HEK293 (cell line): ENCODE results near the gene PRKCD.

Source experiments
- CTCF ChIA-PET: fragments of 350-600 bp; formaldehyde crosslinking; extraction: SDS; loops from one replicate; lab custom pipeline; 2021; ENCODE audit warnings: antibody characterized with exemption; lab: Yijun Ruan, JAX
- POLR2A ChIA-PET: fragments of 300-600 bp; formaldehyde crosslinking; extraction: SDS; loops from one replicate; lab custom pipeline; 2020; ENCODE audit warnings: antibody characterized with exemption, inconsistent platforms; lab: Yijun Ruan, JAX
- H3K27ac ChIP-seq: fragments of 200-500 bp; sonication (Bioruptor generic); 2 replicates; pipeline ENCODE4 v1.5.1; 2014; ENCODE audit warnings: low read depth, low read length, control low read depth, inconsistent platforms; ENCODE audit errors: extremely low read depth
- H3K36me3 ChIP-seq, 2 experiments: fragments of 200-500 bp in 1 of 2; sonication (Bioruptor generic) in 1 of 2; 1 replicate in 1 of 2; 2 replicates in 1 of 2; pipeline ENCODE4 v1.5.1; 2014 to 2017; ENCODE audit warnings: inconsistent platforms in 2 of 2, low read length in 2 of 2; ENCODE audit not compliant: control insufficient read depth in 2 of 2, insufficient read depth in 1 of 2
- H3K4me1 ChIP-seq: fragments of 200-500 bp; sonication (Bioruptor generic); 2 replicates; pipeline ENCODE4 v1.5.1; 2014; ENCODE audit warnings: mild to moderate bottlenecking, low read length, inconsistent platforms; ENCODE audit not compliant: control insufficient read depth, insufficient read depth
- H3K4me3 ChIP-seq: 2 replicates; pipeline ENCODE4 v1.5.1; 2011; ENCODE audit warnings: low read depth, mild to moderate bottlenecking, control low read depth, low read length, moderate library complexity
- H3K9me3 ChIP-seq: fragments of 200-500 bp; sonication (Bioruptor generic); 2 replicates; pipeline ENCODE4 v1.5.1; 2014; ENCODE audit warnings: low read depth, low read length, inconsistent platforms; ENCODE audit not compliant: control insufficient read depth, insufficient read depth
- CTCF ChIP-seq: fragments of 450-650 bp; formaldehyde crosslinking; IDR thresholded peaks from 2 replicates; pipeline ENCODE4 v1.5.1; 2016; ENCODE audit warnings: missing biosample characterization, missing genetic modification characterization
- GLI2 ChIP-seq: fragments of 450-650 bp; formaldehyde crosslinking; IDR thresholded peaks from 2 replicates; pipeline ENCODE4; 2017; ENCODE audit warnings: missing biosample characterization, missing genetic modification characterization, low read depth, borderline replicate concordance
- GLIS1 ChIP-seq: fragments of 450-650 bp; formaldehyde crosslinking; IDR thresholded peaks from 2 replicates; pipeline ENCODE4 v1.5.1; 2016; ENCODE audit warnings: missing biosample characterization, missing genetic modification characterization
- GLIS2 ChIP-seq: fragments of 450-650 bp; formaldehyde crosslinking; IDR thresholded peaks from 2 replicates; pipeline ENCODE4 v1.5.1; 2016; ENCODE audit warnings: missing biosample characterization, missing genetic modification characterization
- KLF17 ChIP-seq: fragments of 450-650 bp; formaldehyde crosslinking; IDR thresholded peaks from 2 replicates; pipeline ENCODE4 v1.5.1; 2016; ENCODE audit warnings: missing biosample characterization, missing genetic modification characterization
- KLF8 ChIP-seq: fragments of 450-650 bp; formaldehyde crosslinking; IDR thresholded peaks from 2 replicates; pipeline ENCODE4 v1.5.1; 2016; ENCODE audit warnings: missing biosample characterization, missing genetic modification characterization
- MZF1 ChIP-seq: fragments of 450-650 bp; formaldehyde crosslinking; IDR thresholded peaks from 2 replicates; pipeline ENCODE4 v1.5.1; 2017; ENCODE audit warnings: missing biosample characterization, missing genetic modification characterization, borderline replicate concordance
- OVOL3 ChIP-seq: fragments of 450-650 bp; formaldehyde crosslinking; IDR thresholded peaks from 2 replicates; pipeline ENCODE4 v1.5.1; 2016; ENCODE audit warnings: missing biosample characterization, missing genetic modification characterization
- ZBTB26 ChIP-seq: fragments of 450-650 bp; formaldehyde crosslinking; optimal IDR thresholded peaks from 2 replicates; pipeline ENCODE3; 2016; ENCODE audit warnings: missing biosample characterization, mild to moderate bottlenecking, missing genetic modification characterization
- ZFP69B ChIP-seq: fragments of 450-650 bp; formaldehyde crosslinking; IDR thresholded peaks from 2 replicates; pipeline ENCODE4 v1.5.1; 2016; ENCODE audit warnings: missing biosample characterization, missing genetic modification characterization
- ZIC2 ChIP-seq: fragments of 450-650 bp; formaldehyde crosslinking; IDR thresholded peaks from 2 replicates; pipeline ENCODE4 v1.5.1; 2016; ENCODE audit warnings: missing biosample characterization, missing genetic modification characterization
- ZNF2 ChIP-seq: fragments of 450-650 bp; formaldehyde crosslinking; IDR thresholded peaks from 2 replicates; pipeline ENCODE4 v1.5.1; 2016; ENCODE audit warnings: missing biosample characterization, missing genetic modification characterization
- ZNF223 ChIP-seq: fragments of 450-650 bp; formaldehyde crosslinking; IDR thresholded peaks from 2 replicates; pipeline ENCODE4 v1.5.1; 2016; ENCODE audit warnings: missing biosample characterization, missing genetic modification characterization
- ZNF24 ChIP-seq: fragments of 450-650 bp; formaldehyde crosslinking; IDR thresholded peaks from 2 replicates; pipeline ENCODE4 v1.5.1; 2016; ENCODE audit warnings: missing biosample characterization, missing genetic modification characterization
- ZNF335 ChIP-seq: fragments of 450-650 bp; formaldehyde crosslinking; conservative IDR thresholded peaks from 2 replicates; pipeline ENCODE4 v1.5.1; 2016; ENCODE audit warnings: missing biosample characterization, missing genetic modification characterization
- ZNF341 ChIP-seq: fragments of 450-650 bp; formaldehyde crosslinking; IDR thresholded peaks from 2 replicates; pipeline ENCODE4; 2016; ENCODE audit warnings: low read depth, missing biosample characterization, missing genetic modification characterization
- ZNF366 ChIP-seq: fragments of 450-650 bp; formaldehyde crosslinking; conservative IDR thresholded peaks from 2 replicates; pipeline ENCODE4 v1.5.1; 2016; ENCODE audit warnings: missing biosample characterization, missing genetic modification characterization
- ZNF529 ChIP-seq: fragments of 450-650 bp; formaldehyde crosslinking; IDR thresholded peaks from 2 replicates; pipeline ENCODE4 v1.5.1; 2017; ENCODE audit warnings: missing genetic modification characterization, missing biosample characterization; ENCODE audit not compliant: insufficient replicate concordance
- ZNF561 ChIP-seq: fragments of 450-650 bp; IDR thresholded peaks from 2 replicates; pipeline ENCODE4 v1.5.1; 2018; ENCODE audit warnings: missing biosample characterization, missing genetic modification characterization, borderline replicate concordance
- ZNF600 ChIP-seq: fragments of 450-650 bp; formaldehyde crosslinking; IDR thresholded peaks from 2 replicates; pipeline ENCODE4 v1.5.1; 2016; ENCODE audit warnings: missing biosample characterization, missing genetic modification characterization
- ZNF654 ChIP-seq: fragments of 450-650 bp; formaldehyde crosslinking; IDR thresholded peaks from 2 replicates; pipeline ENCODE4 v1.5.1; 2016; ENCODE audit warnings: low read depth, missing biosample characterization, missing genetic modification characterization
- ZNF76 ChIP-seq: fragments of 450-650 bp; formaldehyde crosslinking; IDR thresholded peaks from 2 replicates; pipeline ENCODE4; 2016; ENCODE audit warnings: low read depth, missing biosample characterization, missing genetic modification characterization, borderline replicate concordance

Gene PRKCD

GRCh38 chr3:53195066-53195450 is 34.0 kb downstream of the PRKCD start (continued):
- no peak for TF ChIP-seq ZFP69B

- Histone ChIP-seq H3K9me3 (no peaks in the 10 kb centered on the region), H3K36me3 (peaks cover 0 to 35% of the 10 kb centered on the region in 2 experiments; a peak in 1 of 3 replicates), H3K4me3 (no peak overlapping the region), H3K27ac (no peak overlapping the region), H3K4me1 (no peaks in the 10 kb centered on the region)
- ChIA-PET CTCF (interaction anchor here (0.5 to 2.9 kb wide), 33 partner anchors 11 to 1214 kb away, joined by 3 to 54 read pairs (median 4); partner anchors contain the start of gene DCP1A), POLR2A (no interaction called here)
- TF ChIP-seq ZNF561 (tag by site-specific recombination) (peak; percentile 19; the same call in 1 of the 2 replicates), ZBTB26 (tag by site-specific recombination) (peak; percentile 14), ZNF366 (tag by site-specific recombination) (peak; percentile 57; the same call in 1 of the 2 replicates), ZNF335 (tag by site-specific recombination) (peak; percentile 32), GLIS2 (tag by site-specific recombination) (peak; percentile 77), ZIC2 (tag by site-specific recombination) (peak; percentile 46), CTCF (tag by site-specific recombination) (peak; percentile 74), ZNF654 (tag by site-specific recombination) (peak; percentile 61), OVOL3 (tag by site-specific recombination) (no peak), ZNF341 (tag by site-specific recombination) (peak; percentile 89), ZNF529 (no peak), ZNF76 (tag by site-specific recombination) (peak; percentile 16; the same call in 1 of the 2 replicates), ZNF2 (peak; percentile 77; the same call in 1 of the 2 replicates), ZNF24 (peak; percentile 77; the same call in 1 of the 2 replicates), KLF17 (0 out of 2 replicates have a peak, but pooled peaks have one; percentile 21), ZNF223 (no peak), ZNF600 (tag by site-specific recombination) (peak; percentile 70), GLIS1 (tag by site-specific recombination) (peak; percentile 8; the same call in 1 of the 2 replicates), GLI2 (tag by site-specific recombination) (no peak), MZF1 (tag by site-specific recombination) (no peak), KLF8 (tag by site-specific recombination) (0 out of 2 replicates have a peak, but pooled peaks have one; percentile 21)
Measured at GRCh38 chr3:53195602-53196574, 34.9 kb downstream of the PRKCD start.
